WTC11 (cell line): ENCODE measurements around the gene IL1RAPL2. TPM values are rescaled to one million over a fixed set of nuclear protein-coding genes. Genes with fewer than 3 reads are reported as not detected.

Source experiments
- ATAC-seq: fragments of 200-7000 bp; cut with Tn5 transposase; 2 replicates; pipeline ENCODE4 v1.10.0; 2021; ENCODE audit warnings: mild to moderate bottlenecking, moderate library complexity
- CTCF ChIA-PET: fragments of 300-600 bp; sonication (Branson Sonifier 250); formaldehyde crosslinking; loops from one replicate; lab custom pipeline; 2021; ENCODE audit warnings: antibody characterized with exemption; lab: Charles Lee
- POLR2A ChIA-PET: fragments of 350-600 bp; sonication (Branson Sonifier 250); formaldehyde crosslinking; loops from one replicate; lab custom pipeline; 2021; ENCODE audit warnings: antibody characterized with exemption; lab: Charles Lee
- DNase-seq: peaks from one replicate; pipeline ENCODE4 v3.0.0; 2021; ENCODE audit warnings: low spot score
- H3K27ac Mint-ChIP-seq: 2 replicates; pipeline ENCODE4 v1.8.0; 2021; ENCODE audit warnings: mixed read lengths
- H3K27me3 Mint-ChIP-seq: 2 replicates; pipeline ENCODE4 v1.8.0; 2021; ENCODE audit warnings: low read depth, mild to moderate bottlenecking, moderate library complexity, mixed read lengths
- H3K36me3 Mint-ChIP-seq: 2 replicates; pipeline ENCODE4 v1.8.0; 2021; ENCODE audit warnings: mixed read lengths
- H3K4me1 Mint-ChIP-seq: 2 replicates; pipeline ENCODE4 v1.8.0; 2022; ENCODE audit warnings: mixed read lengths
- H3K4me3 Mint-ChIP-seq: 2 replicates; pipeline ENCODE4 v1.8.0; 2021; ENCODE audit warnings: mild to moderate bottlenecking, moderate library complexity, mixed read lengths
- H3K9me3 Mint-ChIP-seq: 2 replicates; pipeline ENCODE4 v1.8.0; 2021; ENCODE audit warnings: mixed read lengths
- CREB1 ChIP-seq: sonication (generic); formaldehyde crosslinking; IDR thresholded peaks from 2 replicates; pipeline ENCODE4 v1.8.0; 2023; ENCODE audit warnings: mild to moderate bottlenecking, missing genetic modification reagents
- FOXJ3 ChIP-seq: sonication (generic); formaldehyde crosslinking; IDR thresholded peaks from 2 replicates; pipeline ENCODE4 v1.9.0; 2021; ENCODE audit warnings: missing genetic modification reagents, mild to moderate bottlenecking, borderline replicate concordance
- IRF2 ChIP-seq: sonication (generic); formaldehyde crosslinking; IDR thresholded peaks from 2 replicates; pipeline ENCODE4 v1.8.0; 2022; ENCODE audit warnings: low read depth, missing genetic modification reagents, borderline replicate concordance
- JAZF1 ChIP-seq: fragments of 250-450 bp; sonication (Bioruptor Pico); IDR thresholded peaks from 2 replicates; pipeline ENCODE4 v1.9.0; 2021; ENCODE audit warnings: moderate library complexity, mild to moderate bottlenecking, inconsistent platforms
- MYBL2 ChIP-seq: sonication (generic); formaldehyde crosslinking; IDR thresholded peaks from 2 replicates; pipeline ENCODE4 v1.8.1; 2023; ENCODE audit warnings: mild to moderate bottlenecking, moderate library complexity, missing genetic modification reagents
- OVOL2 ChIP-seq: fragments of 250-450 bp; sonication (Bioruptor Pico); IDR thresholded peaks from 2 replicates; pipeline ENCODE4 v1.9.0; 2021; ENCODE audit warnings: mild to moderate bottlenecking, borderline replicate concordance
- PRRX2 ChIP-seq: fragments of 250-450 bp; sonication (Bioruptor Pico); IDR thresholded peaks from 2 replicates; pipeline ENCODE4 v1.8.0; 2021; ENCODE audit warnings: mild to moderate bottlenecking
- RELA ChIP-seq: sonication (generic); formaldehyde crosslinking; IDR thresholded peaks from 2 replicates; pipeline ENCODE4 v1.8.1; 2022; ENCODE audit warnings: missing genetic modification reagents, mild to moderate bottlenecking, borderline replicate concordance
- SOX15 ChIP-seq: fragments of 250-450 bp; sonication (Bioruptor Pico); IDR thresholded peaks from 2 replicates; pipeline ENCODE4 v1.9.0; 2021; ENCODE audit warnings: mild to moderate bottlenecking
- ZBTB21 ChIP-seq: sonication (generic); formaldehyde crosslinking; IDR thresholded peaks from 2 replicates; pipeline ENCODE4 v1.8.1; 2023; ENCODE audit warnings: mild to moderate bottlenecking, missing genetic modification reagents, borderline replicate concordance
- ZNF396 ChIP-seq: fragments of 250-450 bp; sonication (Bioruptor Pico); IDR thresholded peaks from 2 replicates; pipeline ENCODE4 v1.8.0; 2021; ENCODE audit warnings: mild to moderate bottlenecking, moderate library complexity, borderline replicate concordance
- ZNF423 ChIP-seq: fragments of 250-450 bp; sonication (Bioruptor Pico); IDR thresholded peaks from 2 replicates; pipeline ENCODE4 v2.1.2; 2022; ENCODE audit warnings: mild to moderate bottlenecking, moderate library complexity
- total RNA-seq: library from RNA; stranded (reverse); gene quantifications from 3 replicates; pipeline ENCODE4 v1.2.3, GENCODE V29; 2021
- TF ChIP-seq, protein P1 (sequence below): sonication (generic); formaldehyde crosslinking; IDR thresholded peaks from 2 replicates; pipeline ENCODE4 v1.8.1; 2022; ENCODE audit warnings: missing genetic modification reagents, borderline replicate concordance
- TF ChIP-seq, protein P2 (sequence below): sonication (generic); formaldehyde crosslinking; IDR thresholded peaks from 2 replicates; pipeline ENCODE4 v1.8.0; 2022; ENCODE audit warnings: mild to moderate bottlenecking, missing genetic modification reagents
- TF ChIP-seq, protein P3 (sequence below): fragments of 250-450 bp; sonication (Bioruptor Pico); conservative IDR thresholded peaks from 2 replicates; pipeline ENCODE4 v1.9.0; 2021; ENCODE audit warnings: mild to moderate bottlenecking
- TF ChIP-seq, protein P4 (sequence below): sonication (generic); formaldehyde crosslinking; IDR thresholded peaks from 2 replicates; pipeline ENCODE4 v1.8.0; 2022; ENCODE audit warnings: missing genetic modification reagents
- TF ChIP-seq, protein P5 (sequence below): sonication (generic); formaldehyde crosslinking; IDR thresholded peaks from 2 replicates; pipeline ENCODE4 v1.8.1; 2022; ENCODE audit warnings: mild to moderate bottlenecking, missing genetic modification reagents, moderate library complexity, borderline replicate concordance

The IL1RAPL2 gene
- total RNA-seq, 1 experiment from 2014 or later: 0.09 TPM

DNA sequence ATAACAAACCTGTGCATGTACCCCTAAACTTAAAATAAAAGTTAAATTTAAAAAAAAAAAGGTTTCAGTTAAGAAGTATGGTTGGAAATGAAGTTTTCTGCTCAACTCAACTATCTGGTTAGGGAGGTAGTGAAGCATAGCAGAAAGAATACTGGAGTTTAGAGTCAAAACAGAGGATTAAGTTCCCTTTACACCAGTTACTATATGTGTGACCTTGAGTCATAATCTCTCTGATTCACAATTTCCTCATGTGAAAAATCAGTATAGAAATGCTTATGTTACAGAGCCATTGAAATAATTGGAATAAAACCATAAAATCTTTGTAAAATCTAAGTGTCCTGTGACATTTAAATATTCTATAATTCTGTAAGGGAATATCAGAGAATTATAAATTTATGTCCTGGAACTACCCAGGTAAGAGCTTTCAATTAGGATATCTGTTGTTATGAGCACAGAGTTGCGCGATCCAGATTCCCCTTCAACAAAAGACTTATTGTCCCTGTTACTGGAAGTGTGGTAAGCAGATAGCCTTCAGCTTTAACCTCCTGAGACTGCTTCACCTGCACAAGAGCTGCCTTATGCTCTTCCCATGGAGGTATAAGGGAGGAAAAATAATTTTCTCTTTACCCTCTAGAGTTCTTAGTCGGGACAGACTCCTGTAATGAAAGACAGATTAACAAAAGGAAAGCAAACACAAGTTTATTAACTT is 1052.5 kb downstream of the IL1RAPL2 start (continued):
- TF ChIP-seq, protein P1, sequence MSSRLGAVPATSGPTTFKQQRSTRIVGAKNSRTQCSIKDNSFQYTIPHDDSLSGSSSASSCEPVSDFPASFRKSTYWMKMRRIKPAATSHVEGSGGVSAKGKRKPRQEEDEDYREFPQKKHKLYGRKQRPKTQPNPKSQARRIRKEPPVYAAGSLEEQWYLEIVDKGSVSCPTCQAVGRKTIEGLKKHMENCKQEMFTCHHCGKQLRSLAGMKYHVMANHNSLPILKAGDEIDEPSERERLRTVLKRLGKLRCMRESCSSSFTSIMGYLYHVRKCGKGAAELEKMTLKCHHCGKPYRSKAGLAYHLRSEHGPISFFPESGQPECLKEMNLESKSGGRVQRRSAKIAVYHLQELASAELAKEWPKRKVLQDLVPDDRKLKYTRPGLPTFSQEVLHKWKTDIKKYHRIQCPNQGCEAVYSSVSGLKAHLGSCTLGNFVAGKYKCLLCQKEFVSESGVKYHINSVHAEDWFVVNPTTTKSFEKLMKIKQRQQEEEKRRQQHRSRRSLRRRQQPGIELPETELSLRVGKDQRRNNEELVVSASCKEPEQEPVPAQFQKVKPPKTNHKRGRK (CRISPR knock-in tag): no peak
- TF ChIP-seq FOXJ3 (CRISPR knock-in tag): no peak

DNA sequence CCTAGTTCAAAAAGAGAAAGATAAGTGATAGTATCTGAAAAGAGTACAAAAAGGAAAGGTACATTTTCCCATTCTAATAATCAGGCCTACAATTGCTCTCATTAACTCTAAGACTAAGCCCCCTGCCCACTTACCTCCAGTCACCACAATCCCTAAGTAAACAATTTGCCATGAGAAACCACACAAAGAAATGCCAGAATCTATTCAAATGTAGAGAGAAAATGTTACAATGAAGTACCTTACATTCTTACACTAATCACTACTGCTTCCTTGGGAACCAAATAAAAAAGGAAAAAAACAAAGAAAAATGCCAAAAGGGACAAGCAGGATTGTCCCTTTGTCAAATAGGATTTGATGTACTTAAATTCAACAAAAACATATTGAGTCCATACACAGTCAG is 1068.2 kb downstream of the IL1RAPL2 start:
- no peaks in the 10 kb centered on the region for H3K9me3 Mint-ChIP-seq
- H3K36me3 Mint-ChIP-seq: no peaks in the 10 kb centered on the region
- peak overlapping the region; percentile 61 for H3K27ac Mint-ChIP-seq
- ATAC-seq (peak; percentile 51; the same call in 1 of the 2 replicates), DNase-seq (no peak)
- ChIA-PET CTCF (no interaction called here), POLR2A (no interaction called here)
- peaks cover 66% of the 10 kb centered on the region for H3K4me1 Mint-ChIP-seq
- TF ChIP-seq CREB1 (no peak), ZNF423 (CRISPR knock-in tag) (no peak), ZNF396 (no peak), ZBTB21 (CRISPR knock-in tag) (no peak), RELA (CRISPR knock-in tag) (no peak), OVOL2 (no peak), JAZF1 (CRISPR knock-in tag) (no peak), IRF2 (CRISPR knock-in tag) (no peak), SOX15 (no peak), MYBL2 (CRISPR knock-in tag) (no peak), PRRX2 (CRISPR knock-in tag) (no peak)
- TF ChIP-seq, protein P2, sequence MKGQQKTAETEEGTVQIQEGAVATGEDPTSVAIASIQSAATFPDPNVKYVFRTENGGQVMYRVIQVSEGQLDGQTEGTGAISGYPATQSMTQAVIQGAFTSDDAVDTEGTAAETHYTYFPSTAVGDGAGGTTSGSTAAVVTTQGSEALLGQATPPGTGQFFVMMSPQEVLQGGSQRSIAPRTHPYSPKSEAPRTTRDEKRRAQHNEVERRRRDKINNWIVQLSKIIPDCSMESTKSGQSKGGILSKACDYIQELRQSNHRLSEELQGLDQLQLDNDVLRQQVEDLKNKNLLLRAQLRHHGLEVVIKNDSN: no peak
- TF ChIP-seq, protein P3, sequence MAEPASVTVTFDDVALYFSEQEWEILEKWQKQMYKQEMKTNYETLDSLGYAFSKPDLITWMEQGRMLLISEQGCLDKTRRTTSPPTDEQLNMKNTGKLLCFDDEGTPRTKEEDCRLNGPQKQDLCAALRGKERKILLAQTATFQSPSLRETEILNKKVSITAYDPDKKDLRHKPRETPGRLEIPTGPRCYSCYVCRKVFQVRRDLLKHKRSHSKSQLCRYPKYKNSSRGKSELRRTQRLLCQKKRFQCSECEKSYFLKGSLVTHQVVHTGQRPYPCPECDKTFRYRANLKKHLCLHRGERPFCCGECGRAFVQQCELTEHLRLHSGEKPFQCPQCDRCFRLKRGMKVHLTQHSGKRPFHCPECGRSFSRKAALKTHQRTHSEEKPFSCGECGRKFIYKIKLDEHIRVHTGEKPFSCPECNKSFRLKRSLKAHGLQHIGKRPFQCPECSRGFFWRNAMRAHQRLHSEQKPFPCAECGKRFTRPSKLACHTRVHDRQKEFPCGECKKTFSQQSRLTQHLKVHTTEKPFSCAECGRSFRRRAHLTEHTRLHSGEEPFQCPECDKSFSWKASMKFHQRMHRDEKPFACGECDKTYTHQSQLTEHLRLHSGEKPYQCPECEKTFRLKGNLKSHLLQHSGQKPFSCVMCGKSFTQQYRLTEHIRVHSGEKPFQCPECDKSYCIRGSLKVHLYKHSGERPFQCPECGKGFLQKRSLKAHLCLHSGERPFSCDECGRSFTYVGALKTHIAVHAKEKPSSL (CRISPR knock-in tag): no peak
- TF ChIP-seq, protein P4, sequence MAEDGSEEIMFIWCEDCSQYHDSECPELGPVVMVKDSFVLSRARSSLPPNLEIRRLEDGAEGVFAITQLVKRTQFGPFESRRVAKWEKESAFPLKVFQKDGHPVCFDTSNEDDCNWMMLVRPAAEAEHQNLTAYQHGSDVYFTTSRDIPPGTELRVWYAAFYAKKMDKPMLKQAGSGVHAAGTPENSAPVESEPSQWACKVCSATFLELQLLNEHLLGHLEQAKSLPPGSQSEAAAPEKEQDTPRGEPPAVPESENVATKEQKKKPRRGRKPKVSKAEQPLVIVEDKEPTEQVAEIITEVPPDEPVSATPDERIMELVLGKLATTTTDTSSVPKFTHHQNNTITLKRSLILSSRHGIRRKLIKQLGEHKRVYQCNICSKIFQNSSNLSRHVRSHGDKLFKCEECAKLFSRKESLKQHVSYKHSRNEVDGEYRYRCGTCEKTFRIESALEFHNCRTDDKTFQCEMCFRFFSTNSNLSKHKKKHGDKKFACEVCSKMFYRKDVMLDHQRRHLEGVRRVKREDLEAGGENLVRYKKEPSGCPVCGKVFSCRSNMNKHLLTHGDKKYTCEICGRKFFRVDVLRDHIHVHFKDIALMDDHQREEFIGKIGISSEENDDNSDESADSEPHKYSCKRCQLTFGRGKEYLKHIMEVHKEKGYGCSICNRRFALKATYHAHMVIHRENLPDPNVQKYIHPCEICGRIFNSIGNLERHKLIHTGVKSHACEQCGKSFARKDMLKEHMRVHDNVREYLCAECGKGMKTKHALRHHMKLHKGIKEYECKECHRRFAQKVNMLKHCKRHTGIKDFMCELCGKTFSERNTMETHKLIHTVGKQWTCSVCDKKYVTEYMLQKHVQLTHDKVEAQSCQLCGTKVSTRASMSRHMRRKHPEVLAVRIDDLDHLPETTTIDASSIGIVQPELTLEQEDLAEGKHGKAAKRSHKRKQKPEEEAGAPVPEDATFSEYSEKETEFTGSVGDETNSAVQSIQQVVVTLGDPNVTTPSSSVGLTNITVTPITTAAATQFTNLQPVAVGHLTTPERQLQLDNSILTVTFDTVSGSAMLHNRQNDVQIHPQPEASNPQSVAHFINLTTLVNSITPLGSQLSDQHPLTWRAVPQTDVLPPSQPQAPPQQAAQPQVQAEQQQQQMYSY (CRISPR knock-in tag): no peak
- TF ChIP-seq, protein P5, sequence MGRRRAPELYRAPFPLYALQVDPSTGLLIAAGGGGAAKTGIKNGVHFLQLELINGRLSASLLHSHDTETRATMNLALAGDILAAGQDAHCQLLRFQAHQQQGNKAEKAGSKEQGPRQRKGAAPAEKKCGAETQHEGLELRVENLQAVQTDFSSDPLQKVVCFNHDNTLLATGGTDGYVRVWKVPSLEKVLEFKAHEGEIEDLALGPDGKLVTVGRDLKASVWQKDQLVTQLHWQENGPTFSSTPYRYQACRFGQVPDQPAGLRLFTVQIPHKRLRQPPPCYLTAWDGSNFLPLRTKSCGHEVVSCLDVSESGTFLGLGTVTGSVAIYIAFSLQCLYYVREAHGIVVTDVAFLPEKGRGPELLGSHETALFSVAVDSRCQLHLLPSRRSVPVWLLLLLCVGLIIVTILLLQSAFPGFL (CRISPR knock-in tag): no peak
- no peak overlapping the region for H3K4me3 Mint-ChIP-seq
- H3K27me3 Mint-ChIP-seq: no peaks in the 10 kb centered on the region
